H1 (cell line): Measurements from ENCODE around the gene ZNF28.

ENCODE experiments used
- CREB1 ChIP-seq: IDR thresholded peaks from 2 replicates; pipeline ENCODE4 v1.6.1; 2012; ENCODE audit warnings: inconsistent platforms
- CTBP2 ChIP-seq: IDR thresholded peaks from 2 replicates; pipeline ENCODE4 v1.7.0; 2011; ENCODE audit warnings: borderline replicate concordance, mild to moderate bottlenecking, moderate library complexity, mixed read lengths, low read length; ENCODE audit not compliant: insufficient read depth, insufficient read length
- HDAC2 ChIP-seq, 2 experiments: fragments of 300-600 bp in 1 of 2; sonication (generic) in 1 of 2; IDR thresholded peaks; 2 replicates each; pipeline ENCODE4 v1.6.1; 2011 to 2012; ENCODE audit warnings: low read depth in 2 of 2, low read length in 2 of 2, mild to moderate bottlenecking in 2 of 2, moderate library complexity in 2 of 2, borderline replicate concordance in 1 of 2, inconsistent platforms in 1 of 2
- KDM4A ChIP-seq: IDR thresholded peaks from one replicate; pipeline ENCODE4 v1.7.1; 2012; ENCODE audit warnings: low read depth, mild to moderate bottlenecking, moderate library complexity, low read length, inconsistent platforms; ENCODE audit not compliant: severe bottlenecking
- MAFK ChIP-seq: IDR thresholded peaks from 2 replicates; pipeline ENCODE4 v1.6.1; 2012; ENCODE audit warnings: low read depth, mild to moderate bottlenecking, improper control_type of control experiment, low read length
- POLR2A ChIP-seq, 2 experiments: IDR thresholded peaks; 1 replicate in 1 of 2; 2 replicates in 1 of 2; pipeline ENCODE4 v1.6.1; 2011; ENCODE audit warnings: low read depth in 2 of 2, low read length in 2 of 2, mild to moderate bottlenecking in 2 of 2; ENCODE audit errors: control extremely low read depth in 1 of 2
- POLR2AphosphoS5 ChIP-seq: IDR thresholded peaks from 2 replicates; pipeline ENCODE4 v1.6.1; 2011; ENCODE audit warnings: low read depth, low read length
- SIN3A ChIP-seq, 2 experiments: IDR thresholded peaks in 1 of 2; conservative IDR thresholded peaks in 1 of 2; 2 replicates each; pipeline ENCODE4 v1.6.1; 2011 to 2012; ENCODE audit warnings: low read length in 2 of 2, improper control_type of control experiment in 1 of 2, low read depth in 1 of 2, mild to moderate bottlenecking in 1 of 2
- TAF1 ChIP-seq: IDR thresholded peaks from 2 replicates; pipeline ENCODE4 v1.6.1; 2011; ENCODE audit warnings: mild to moderate bottlenecking, low read depth, low read length
- TEAD4 ChIP-seq: IDR thresholded peaks from 2 replicates; pipeline ENCODE4 v1.6.1; 2012; ENCODE audit warnings: low read depth, low read length, inconsistent platforms, mixed read lengths
- YY1 ChIP-seq: IDR thresholded peaks from 2 replicates; pipeline ENCODE4 v1.6.1; 2011; ENCODE audit warnings: low read depth, mild to moderate bottlenecking, low read length
- TF ChIP-seq, protein P1 (sequence below), 3 experiments: IDR thresholded peaks; 1 replicate in 2 of 3; 2 replicates in 1 of 3; pipeline versions ENCODE4 v1.5.1 to v1.6.1; 2011; ENCODE audit warnings: low read length in 3 of 3, mild to moderate bottlenecking in 3 of 3, inconsistent platforms in 2 of 3, low read depth in 1 of 3, moderate library complexity in 1 of 3; ENCODE audit not compliant: insufficient read depth in 1 of 3; ENCODE audit errors: control extremely low read depth in 1 of 3
- TF ChIP-seq, protein P2 (sequence below): IDR thresholded peaks from 2 replicates; pipeline ENCODE4 v1.6.1; 2011; ENCODE audit warnings: low read length, improper control_type of control experiment

DNA sequence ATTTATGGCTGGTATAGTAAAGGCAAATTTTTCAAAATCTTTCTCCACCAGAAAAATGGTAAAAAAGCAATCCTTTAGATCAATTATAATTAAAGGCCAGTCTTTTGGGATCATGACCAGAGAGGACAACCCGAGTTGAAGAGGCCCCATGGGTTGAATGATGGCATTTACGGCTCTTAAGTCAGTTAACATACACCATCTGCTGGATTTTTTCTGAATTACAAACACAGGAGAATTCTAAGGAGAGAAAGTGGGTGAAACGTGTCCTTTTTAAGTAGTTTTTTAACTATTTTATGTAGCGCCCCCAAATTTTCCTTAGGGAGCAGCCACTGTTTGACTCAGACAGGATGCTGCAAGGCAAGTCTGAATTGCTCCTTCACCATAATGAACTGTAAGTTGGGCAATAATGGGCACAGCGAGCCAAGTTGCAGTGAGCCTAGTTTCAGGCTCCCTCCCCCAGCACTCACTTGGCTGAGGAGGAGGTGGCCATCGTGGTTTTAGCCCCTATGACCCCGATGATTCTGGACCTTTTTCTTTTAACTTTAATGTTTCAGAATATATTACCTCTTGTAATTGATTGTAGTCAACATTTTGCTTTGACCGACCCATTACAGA, 73.0 kb downstream of the ZNF28 start:
- TF ChIP-seq SIN3A (conservative IDR thresholded peaks at IDR 0.05 in 1 of 2, IDR thresholded peaks at IDR 0.05 in 1 of 2; ENCODE audit: low read depth in 1 of 2, low read length in 2 of 2) (no peak), TAF1 (no peak), POLR2AphosphoS5 (no peak), POLR2A (IDR thresholded peaks at IDR 0.05; ENCODE audit: control extremely low read depth in 1 of 2, low read depth in 2 of 2, low read length in 2 of 2) (no peak), CTBP2 (no peak), MAFK (no peak), CREB1 (no peak), YY1 (no peak; the same call in 1 of the 2 replicates), HDAC2 (IDR thresholded peaks at IDR 0.05; ENCODE audit: borderline replicate concordance in 1 of 2, low read depth in 2 of 2, low read length in 2 of 2) (no peak), KDM4A (no peak), TEAD4 (no peak)
- TF ChIP-seq, protein P1, sequence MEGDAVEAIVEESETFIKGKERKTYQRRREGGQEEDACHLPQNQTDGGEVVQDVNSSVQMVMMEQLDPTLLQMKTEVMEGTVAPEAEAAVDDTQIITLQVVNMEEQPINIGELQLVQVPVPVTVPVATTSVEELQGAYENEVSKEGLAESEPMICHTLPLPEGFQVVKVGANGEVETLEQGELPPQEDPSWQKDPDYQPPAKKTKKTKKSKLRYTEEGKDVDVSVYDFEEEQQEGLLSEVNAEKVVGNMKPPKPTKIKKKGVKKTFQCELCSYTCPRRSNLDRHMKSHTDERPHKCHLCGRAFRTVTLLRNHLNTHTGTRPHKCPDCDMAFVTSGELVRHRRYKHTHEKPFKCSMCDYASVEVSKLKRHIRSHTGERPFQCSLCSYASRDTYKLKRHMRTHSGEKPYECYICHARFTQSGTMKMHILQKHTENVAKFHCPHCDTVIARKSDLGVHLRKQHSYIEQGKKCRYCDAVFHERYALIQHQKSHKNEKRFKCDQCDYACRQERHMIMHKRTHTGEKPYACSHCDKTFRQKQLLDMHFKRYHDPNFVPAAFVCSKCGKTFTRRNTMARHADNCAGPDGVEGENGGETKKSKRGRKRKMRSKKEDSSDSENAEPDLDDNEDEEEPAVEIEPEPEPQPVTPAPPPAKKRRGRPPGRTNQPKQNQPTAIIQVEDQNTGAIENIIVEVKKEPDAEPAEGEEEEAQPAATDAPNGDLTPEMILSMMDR (IDR thresholded peaks at IDR 0.05; ENCODE audit: control extremely low read depth in 1 of 3, insufficient read depth in 1 of 3, low read depth in 1 of 3, low read length in 3 of 3): peak in 2 of 3 experiments; percentile 32 to 44; a peak in 3 of 4 replicates
- TF ChIP-seq, protein P2, sequence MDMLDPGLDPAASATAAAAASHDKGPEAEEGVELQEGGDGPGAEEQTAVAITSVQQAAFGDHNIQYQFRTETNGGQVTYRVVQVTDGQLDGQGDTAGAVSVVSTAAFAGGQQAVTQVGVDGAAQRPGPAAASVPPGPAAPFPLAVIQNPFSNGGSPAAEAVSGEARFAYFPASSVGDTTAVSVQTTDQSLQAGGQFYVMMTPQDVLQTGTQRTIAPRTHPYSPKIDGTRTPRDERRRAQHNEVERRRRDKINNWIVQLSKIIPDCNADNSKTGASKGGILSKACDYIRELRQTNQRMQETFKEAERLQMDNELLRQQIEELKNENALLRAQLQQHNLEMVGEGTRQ: no peak
